ENCODE results near the gene ZNF385A. TPM values are rescaled to one million over a fixed set of nuclear protein-coding genes. Genes with fewer than 3 reads are reported as not detected.
A peak's percentile ranks its signal among the peaks of the same experiment; 100 is the strongest.

The ZNF385A gene
- total RNA-seq, 2 donors from 2014 or later: 3.1 to 7.3 TPM

GRCh38 chr12:54374562-54375258 is 9.8 kb downstream of the ZNF385A start:
- intact Hi-C loops (cut with DNase I): no loop called here
- H3K27ac ChIP-seq: no peak overlapping the region
- WGBS, 2 donors: 49 to 54% methylated on average over 2 of the region's 2 CpGs
- no peaks in the 10 kb centered on the region for H3K36me3 ChIP-seq (replicated peaks in 1 of 2; ENCODE audit: insufficient read depth in 1 of 2, low read depth in 2 of 2)
- H3K27me3 ChIP-seq: no peaks in the 10 kb centered on the region
- ATAC-seq (no peak), DNase-seq (no peak)
- TF ChIP-seq POLR2A (IDR thresholded peaks at IDR 0.05) (no peak), CTCF (IDR thresholded peaks at IDR 0.05) (no peak)
- peaks cover 23% of the 10 kb centered on the region for H3K4me1 ChIP-seq
- no peaks in the 10 kb centered on the region for H3K9me3 ChIP-seq
- H3K4me3 ChIP-seq: no peak overlapping the region

- no peak for ATAC-seq
- no peaks in the 10 kb centered on the region for H3K36me3 ChIP-seq (replicated peaks in 1 of 2; ENCODE audit: insufficient read depth in 1 of 2, low read depth in 2 of 2)
- DNase-seq: no peak
- no peak for TF ChIP-seq CTCF (IDR thresholded peaks at IDR 0.05)
- TF ChIP-seq POLR2A (IDR thresholded peaks at IDR 0.05): no peak
- H3K4me3 ChIP-seq: no peak overlapping the region
- H3K27ac ChIP-seq: no peak overlapping the region
- intact Hi-C loops (cut with DNase I): no loop called here
- 72 to 85% methylated on average over 9 to 10 of the region's 10 CpGs for WGBS, 2 donors
- no peaks in the 10 kb centered on the region for H3K27me3 ChIP-seq
- no peaks in the 10 kb centered on the region for H3K9me3 ChIP-seq
- H3K4me1 ChIP-seq: peaks cover 25% of the 10 kb centered on the region
Measured at GRCh38 chr12:54373649-54374561, 10.6 kb downstream of the ZNF385A start.

- TF ChIP-seq POLR2A (IDR thresholded peaks at IDR 0.05) (no peak), CTCF (IDR thresholded peaks at IDR 0.05) (no peak)
- no peak for DNase-seq
- no peaks in the 10 kb centered on the region for H3K9me3 ChIP-seq
- WGBS, 2 donors: 60 to 79% methylated on average over 8 of the region's 8 CpGs
- H3K4me3 ChIP-seq: no peak overlapping the region
- H3K27me3 ChIP-seq: no peaks in the 10 kb centered on the region
- H3K4me1 ChIP-seq: peaks cover 33% of the 10 kb centered on the region
- intact Hi-C loops (cut with DNase I): no loop called here
- ATAC-seq: no peak
- no peaks in the 10 kb centered on the region for H3K36me3 ChIP-seq (replicated peaks in 1 of 2; ENCODE audit: insufficient read depth in 1 of 2, low read depth in 2 of 2)
- no peak overlapping the region for H3K27ac ChIP-seq
Measured at GRCh38 chr12:54372113-54372806, 12.3 kb downstream of the ZNF385A start.

GRCh38 chr12:54371328-54372112 is 13.0 kb downstream of the ZNF385A start:
- ATAC-seq: no peak
- WGBS, 2 donors: 55 to 76% methylated on average over 4 to 5 of the region's 5 CpGs
- Histone ChIP-seq H3K27ac (no peak overlapping the region), H3K4me3 (no peak overlapping the region), H3K4me1 (peaks cover 33% of the 10 kb centered on the region), H3K36me3 (replicated peaks in 1 of 2; ENCODE audit: insufficient read depth in 1 of 2, low read depth in 2 of 2) (no peaks in the 10 kb centered on the region), H3K27me3 (no peaks in the 10 kb centered on the region), H3K9me3 (no peaks in the 10 kb centered on the region)
- intact Hi-C loops (cut with DNase I): no loop called here
- peak in 1 of 4 donors; percentile 40 for DNase-seq
- TF ChIP-seq CTCF (IDR thresholded peaks at IDR 0.05) (no peak), POLR2A (IDR thresholded peaks at IDR 0.05) (no peak)
